GM21528 (cell line): ENCODE data around the gene OR10A2.
"Not testable (repeated sequence)": the region's sequence is repeated elsewhere in the genome, so short reads cannot be mapped to it uniquely, and the experiment has no call there.

Experiments used
- ATAC-seq: cut with Tn5 transposase; IDR thresholded peaks from one replicate; pipeline ENCODE4 v1.9.1; 2021; ENCODE audit warnings: mild to moderate bottlenecking, moderate library complexity; ENCODE audit not compliant: unreplicated experiment, low FRiP score

OR10A2 gene

GRCh38 chr11:6876914-6877313 lies 14.1 kb downstream of the OR10A2 start:
- no peak for ATAC-seq

GRCh38 chr11:6882751-6883150 lies 19.9 kb downstream of the OR10A2 start:
- ATAC-seq: no peak

- ATAC-seq: not testable (repeated sequence)
Observed at GRCh38 chr11:6887711-6888110, 24.9 kb downstream of the OR10A2 start.

GRCh38 chr11:6888830-6889229 lies 26.0 kb downstream of the OR10A2 start:
- ATAC-seq: no peak

- ATAC-seq: no peak
Observed at GRCh38 chr11:6889835-6890234, 27.0 kb downstream of the OR10A2 start.

GRCh38 chr11:6892400-6892799 lies 29.5 kb downstream of the OR10A2 start, which contains the start of gene OR2D2:
Gene OR2D2 (minus strand): TSS chr11:6892500. CDS start chr11:6892500, 0 bp downstream.
- no peak for ATAC-seq

- no peak for ATAC-seq
Observed at GRCh38 chr11:6894097-6894496, 31.2 kb downstream of the OR10A2 start.

- ATAC-seq: peak; percentile 83
Observed at GRCh38 chr11:6895010-6895409, 32.2 kb downstream of the OR10A2 start.

- ATAC-seq: no peak
Observed at GRCh38 chr11:6898911-6899310, 36.1 kb downstream of the OR10A2 start.

- ATAC-seq: no peak
Observed at GRCh38 chr11:6900327-6900999, 37.6 kb downstream of the OR10A2 start.

GRCh38 chr11:6904804-6905203 lies 41.9 kb downstream of the OR10A2 start:
- ATAC-seq: not testable (repeated sequence)

- ATAC-seq: no peak
Observed at GRCh38 chr11:6911378-6911777, 48.5 kb downstream of the OR10A2 start.

GRCh38 chr11:6911948-6912347 lies 49.1 kb downstream of the OR10A2 start:
- ATAC-seq: no peak

GRCh38 chr11:6919698-6920097 lies 56.8 kb downstream of the OR10A2 start:
- no peak for ATAC-seq

GRCh38 chr11:6920702-6921101 lies 57.8 kb downstream of the OR10A2 start, which contains the start of gene OR2D3:
Gene OR2D3 (plus strand): TSS chr11:6921002. CDS start chr11:6921002, 0 bp downstream.
- ATAC-seq: no peak
